A549 treated with AZD9567 at 1 μM for 4 hours (cell line): ENCODE measurements around the gene CORO6. TPM values are rescaled to one million over a fixed set of nuclear protein-coding genes. Genes with fewer than 3 reads are reported as not detected.

Source experiments
- total RNA-seq: library from RNA; stranded (reverse); fragments of 200-300 nt; extraction: Qiagen RNA extraction; gene quantifications from 5 replicates; pipeline ENCODE4 v1.2.3, GENCODE V29; 2022; ENCODE audit not compliant: insufficient read depth

Gene CORO6
- total RNA-seq = 4.8 to 8.8 TPM (median 6.2 TPM) in 5 replicates

GRCh38 chr17:29622337-29623282 is at the start of gene CORO6:
TSS of gene CORO6 (minus strand) at chr17:29622912. CDS start at chr17:29621421, 1,491 bp downstream.

GRCh38 chr17:29592850-29593551 is 29.7 kb downstream of the CORO6 start, which contains the start of gene ANKRD13B:
TSS of gene ANKRD13B (plus strand) at chr17:29593132. CDS start at chr17:29593622, 490 bp downstream.

GRCh38 chr17:29589524-29590410 is 32.9 kb downstream of the CORO6 start, which contains the start of gene GIT1:
TSS of gene GIT1 (minus strand) at chr17:29589648. CDS start at chr17:29589378, 270 bp downstream.

GRCh38 chr17:29568331-29569244 is 54.1 kb downstream of the CORO6 start, which contains the start of gene TP53I13:
TSS of gene TP53I13 (plus strand) at chr17:29568701. CDS start at chr17:29568759, 58 bp downstream.

GRCh38 chr17:29566473-29567303 is 56.0 kb downstream of the CORO6 start, which contains the start of gene ABHD15:
TSS of gene ABHD15 (minus strand) at chr17:29567037. CDS start at chr17:29566966, 71 bp downstream.

Other genes with a start within 250 kb of the CORO6 start
- 15.1 to 27.7 TPM (median 24.6 TPM) in 5 replicates for gene TAOK1, start 232.5 kb downstream of the CORO6 start, total RNA-seq
- 20.7 to 28.1 TPM (median 26.1 TPM) in 5 replicates for gene ABHD15, start 55.9 kb downstream of the CORO6 start, total RNA-seq
- 73.1 to 108 TPM (median 101 TPM) in 5 replicates for gene TP53I13, start 54.2 kb downstream of the CORO6 start, total RNA-seq
- 66.8 to 88.7 TPM (median 83.4 TPM) in 5 replicates for gene GIT1, start 33.3 kb downstream of the CORO6 start, total RNA-seq
- gene ANKRD13B, start 29.8 kb downstream of the CORO6 start, total RNA-seq = 16.2 to 29.6 TPM (median 27.1 TPM) in 5 replicates